Right renal pelvis (tissue), 4 donors: ENCODE measurements around the gene CAPZA1. TPM values are rescaled to one million over a fixed set of nuclear protein-coding genes. Genes with fewer than 3 reads are reported as not detected.

Experiments
- DNase-seq, 4 donors: peaks; one replicate each; pipeline ENCODE4 v3.0.0-alpha.2; 2013; ENCODE audit warnings: low read depth in 4 of 4, low spot score in 3 of 4, missing footprints in 1 of 4
- polyA plus RNA-seq, 4 donors: library from polyadenylated mRNA; unstranded; fragments of 120-200 nt; gene quantifications; one replicate each; pipeline ENCODE4 v1.2.1, GENCODE V29; 2013; ENCODE audit not compliant: insufficient read length in 4 of 4

The CAPZA1 gene
- polyA plus RNA-seq, 4 donors = 115 to 150 (median 140) TPM

GRCh38 chr1:112698366-112699310 is 79.0 kb downstream of the CAPZA1 start:
- no peak for DNase-seq

DNA sequence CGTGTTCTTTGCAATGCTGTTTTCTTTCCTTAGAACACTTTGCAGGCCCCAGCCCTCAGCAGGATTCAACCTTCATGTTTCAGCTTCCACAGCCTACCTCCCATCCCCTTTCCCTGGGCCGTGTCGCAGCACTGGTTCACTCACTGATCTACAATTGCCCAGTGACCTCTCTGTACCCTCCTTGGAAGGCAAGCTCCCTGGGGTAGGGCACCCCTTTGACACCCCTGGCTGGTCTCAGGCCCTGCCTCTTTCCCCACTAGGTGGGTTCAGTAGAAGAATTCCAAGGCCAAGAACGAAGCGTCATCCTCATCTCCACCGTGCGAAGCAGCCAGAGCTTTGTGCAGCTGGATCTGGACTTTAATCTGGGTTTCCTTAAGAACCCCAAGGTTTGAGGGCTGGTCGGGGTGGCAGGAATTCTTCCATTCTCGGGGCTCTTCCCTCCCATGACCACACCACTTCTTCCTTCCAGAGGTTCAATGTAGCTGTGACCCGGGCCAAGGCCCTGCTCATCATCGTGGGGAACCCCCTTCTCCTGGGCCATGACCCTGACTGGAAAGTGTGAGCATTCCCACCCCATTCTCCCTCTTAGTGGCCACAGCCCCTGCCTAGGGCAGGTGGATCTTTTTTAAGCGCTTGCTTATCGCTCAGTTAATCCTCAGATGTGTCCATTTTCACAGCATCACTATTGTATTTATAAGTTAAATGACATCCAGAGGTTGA is 80.0 kb downstream of the CAPZA1 start:
- DNase-seq = no peak

DNA sequence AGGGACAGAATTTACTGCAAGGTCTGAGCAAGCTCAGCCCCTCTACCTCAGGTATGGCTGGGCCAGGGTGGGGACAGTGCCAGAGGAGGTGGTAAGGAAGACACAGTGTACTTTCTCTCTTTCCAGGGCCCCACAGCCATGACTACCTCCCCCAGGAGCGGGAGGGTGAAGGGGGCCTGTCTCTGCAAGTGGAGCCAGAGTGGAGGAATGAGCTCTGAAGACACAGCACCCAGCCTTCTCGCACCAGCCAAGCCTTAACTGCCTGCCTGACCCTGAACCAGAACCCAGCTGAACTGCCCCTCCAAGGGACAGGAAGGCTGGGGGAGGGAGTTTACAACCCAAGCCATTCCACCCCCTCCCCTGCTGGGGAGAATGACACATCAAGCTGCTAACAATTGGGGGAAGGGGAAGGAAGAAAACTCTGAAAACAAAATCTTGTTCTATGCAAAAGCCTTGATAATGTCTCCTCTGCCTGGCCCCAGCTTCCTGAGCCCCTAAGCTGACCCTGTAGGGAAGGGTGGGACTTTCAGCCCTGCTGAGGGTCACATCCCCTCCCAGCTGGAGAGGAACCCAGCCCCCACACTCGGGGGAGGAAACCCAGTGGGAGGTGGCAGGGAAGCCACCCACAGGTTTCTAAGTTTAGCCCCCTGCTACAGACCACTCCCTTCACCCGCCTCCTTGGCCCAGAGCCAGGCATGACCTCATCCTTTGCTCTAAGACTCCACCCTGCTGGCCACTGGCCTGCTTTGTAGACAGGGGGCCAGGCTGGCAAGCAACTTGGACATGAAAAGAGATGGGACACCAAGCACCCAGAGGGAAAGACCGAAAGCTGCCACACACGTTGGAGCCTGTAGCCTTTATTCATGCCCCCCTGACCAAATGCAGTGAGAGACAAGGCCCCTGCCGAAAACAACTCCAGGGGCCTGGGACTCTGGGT is 80.9 kb downstream of the CAPZA1 start:
- peak; percentile 85 to 93 (median 91) for DNase-seq

GRCh38 chr1:112701227-112702066 is 81.8 kb downstream of the CAPZA1 start:
- no peak for DNase-seq

DNA sequence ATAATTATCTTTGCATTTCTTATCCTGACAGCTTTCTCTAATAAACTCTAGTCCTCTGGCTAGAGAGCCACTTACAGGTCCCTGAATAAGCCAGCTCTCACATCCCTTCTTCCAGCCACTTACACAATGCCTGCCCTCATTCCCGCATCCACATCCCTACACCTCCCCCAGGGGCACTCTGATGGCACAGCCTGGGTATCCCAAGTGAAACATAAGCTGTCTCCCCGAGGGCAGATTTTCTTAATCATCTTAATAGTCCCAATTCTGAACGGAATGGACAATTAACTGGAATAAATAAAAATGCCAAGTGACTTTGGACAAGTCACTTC is 82.4 kb downstream of the CAPZA1 start:
- no peak for DNase-seq

DNA sequence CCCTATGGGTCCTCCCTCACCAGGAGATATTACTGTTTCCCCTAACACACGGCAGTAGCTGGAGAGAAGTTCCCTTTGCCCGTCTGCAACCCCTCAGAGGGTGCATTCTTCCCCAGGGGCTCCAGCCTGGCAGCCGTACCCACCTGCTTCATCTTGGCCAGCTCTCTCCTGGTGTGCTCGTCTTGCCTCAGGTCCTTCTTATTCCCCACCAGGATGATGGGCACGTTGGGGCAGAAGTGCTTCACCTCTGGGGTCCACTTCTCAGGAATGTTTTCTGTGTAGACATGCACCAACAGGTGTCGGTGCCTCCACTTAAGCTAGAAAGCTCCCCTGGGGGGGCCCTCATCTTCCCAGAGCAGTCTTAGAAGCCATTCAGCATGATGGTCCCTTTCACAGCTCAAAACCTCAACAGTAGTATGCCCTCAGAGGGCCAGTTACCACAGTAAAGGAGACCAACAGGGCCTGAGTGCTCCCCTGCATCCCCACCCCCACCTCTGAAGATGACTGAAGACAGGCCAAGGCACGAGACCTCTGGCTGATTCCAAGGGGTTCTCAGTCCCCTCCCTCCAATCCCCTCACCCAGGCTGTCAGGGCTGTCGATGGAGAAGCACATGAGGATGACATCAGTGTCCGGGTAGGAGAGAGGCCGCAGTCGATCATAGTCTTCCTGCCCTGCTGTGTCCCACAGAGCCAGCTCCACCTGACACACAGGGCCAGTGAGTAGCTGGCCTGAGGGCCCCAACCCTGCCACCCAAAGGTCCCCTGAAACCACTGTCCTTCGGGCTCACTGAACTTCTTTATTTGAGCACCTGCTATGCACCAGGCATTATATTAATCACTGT is 83.0 kb downstream of the CAPZA1 start:
- no peak for DNase-seq

GRCh38 chr1:112703706-112704105 is 84.1 kb downstream of the CAPZA1 start:
- DNase-seq = no peak

DNA sequence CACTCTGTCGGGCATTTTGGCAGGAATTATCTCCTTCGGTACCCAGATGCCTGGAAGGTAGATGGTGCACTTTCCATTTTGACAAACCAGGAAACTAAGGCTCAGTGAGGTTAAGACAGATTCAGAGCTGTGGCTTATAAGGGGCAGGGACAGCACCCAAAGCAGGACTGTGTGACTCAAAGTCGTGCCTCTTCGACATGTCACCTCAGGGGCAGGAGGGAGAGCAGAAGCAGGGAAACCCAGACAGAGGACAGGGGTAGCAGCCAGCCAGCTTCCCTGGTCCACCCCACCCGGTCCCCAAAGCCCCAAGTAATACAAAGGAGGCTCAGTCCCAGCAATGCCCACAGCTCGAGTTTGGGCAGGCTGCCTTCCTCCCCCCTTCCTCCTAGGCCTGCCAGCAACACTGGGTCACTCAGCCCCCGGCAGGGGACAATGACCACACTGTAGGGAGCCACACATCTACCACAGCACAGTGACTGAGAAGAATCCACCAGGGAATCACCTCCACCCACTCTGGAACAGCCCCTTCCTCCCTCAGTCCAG is 84.8 kb downstream of the CAPZA1 start:
- no peak for DNase-seq

GRCh38 chr1:112704934-112705627 is 85.4 kb downstream of the CAPZA1 start:
- DNase-seq = peak; percentile 79 to 95 (median 93)

- DNase-seq = peak in 2 of 4 donors; percentile 39 to 69
These were observed 87.0 kb downstream of the CAPZA1 start, which contains the start of gene RHOC for GRCh38 chr1:112706505-112707220. Gene RHOC (minus strand): TSS chr1:112707127. CDS start chr1:112703799, 3,328 bp downstream.

GRCh38 chr1:112707221-112708001 is 87.8 kb downstream of the CAPZA1 start:
- DNase-seq = peak; percentile 81 to 88 (median 84)

GRCh38 chr1:112708002-112708448 is 88.4 kb downstream of the CAPZA1 start:
- no peak for DNase-seq

DNA sequence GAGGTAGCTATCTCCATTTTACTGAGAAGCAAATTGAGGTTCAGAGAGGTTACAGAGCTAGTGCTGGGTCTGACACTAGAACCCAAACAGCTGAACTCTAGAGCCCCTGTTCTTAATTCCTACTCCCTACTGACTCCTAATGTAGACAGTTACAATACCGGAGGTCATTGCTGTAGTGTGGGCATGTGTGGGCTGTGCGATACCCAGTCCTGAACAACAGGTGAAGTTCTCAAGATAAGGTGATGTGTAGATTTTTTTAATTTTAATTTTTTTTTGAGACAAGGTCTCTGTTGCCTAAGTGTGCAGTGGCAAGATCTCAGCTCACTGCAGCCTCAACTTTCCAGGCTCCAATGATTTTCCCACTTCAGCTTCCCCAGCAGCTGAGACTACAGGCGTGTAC is 88.9 kb downstream of the CAPZA1 start:
- no peak for DNase-seq

DNA sequence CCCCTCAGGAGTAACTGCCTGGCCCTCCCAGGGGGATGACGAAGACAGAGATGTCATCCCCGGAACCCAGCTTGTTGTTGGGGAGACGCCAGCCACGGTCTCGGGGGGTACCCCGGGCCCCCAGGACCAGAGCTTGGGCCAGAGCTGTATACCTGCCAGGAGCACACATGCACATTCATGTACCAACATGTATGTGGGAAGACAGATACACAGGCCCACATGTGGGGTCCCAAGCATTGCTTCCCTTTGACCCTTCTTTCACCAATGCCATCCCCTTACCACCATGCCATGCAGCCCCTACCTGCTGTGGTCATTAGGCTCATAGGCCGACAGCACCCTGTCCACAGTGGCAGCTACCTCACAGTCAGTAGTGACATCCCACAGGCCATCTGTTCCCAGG is 90.5 kb downstream of the CAPZA1 start:
- no peak for DNase-seq

GRCh38 chr1:112710586-112710985 is 91.0 kb downstream of the CAPZA1 start:
- no peak for DNase-seq

- no peak for DNase-seq
These were observed 91.4 kb downstream of the CAPZA1 start for GRCh38 chr1:112711041-112711440.
